ENCODE data around the gene MICAL1.
A peak's percentile ranks its signal among the peaks of the same experiment; 100 is the strongest.

MICAL1 gene

DNA sequence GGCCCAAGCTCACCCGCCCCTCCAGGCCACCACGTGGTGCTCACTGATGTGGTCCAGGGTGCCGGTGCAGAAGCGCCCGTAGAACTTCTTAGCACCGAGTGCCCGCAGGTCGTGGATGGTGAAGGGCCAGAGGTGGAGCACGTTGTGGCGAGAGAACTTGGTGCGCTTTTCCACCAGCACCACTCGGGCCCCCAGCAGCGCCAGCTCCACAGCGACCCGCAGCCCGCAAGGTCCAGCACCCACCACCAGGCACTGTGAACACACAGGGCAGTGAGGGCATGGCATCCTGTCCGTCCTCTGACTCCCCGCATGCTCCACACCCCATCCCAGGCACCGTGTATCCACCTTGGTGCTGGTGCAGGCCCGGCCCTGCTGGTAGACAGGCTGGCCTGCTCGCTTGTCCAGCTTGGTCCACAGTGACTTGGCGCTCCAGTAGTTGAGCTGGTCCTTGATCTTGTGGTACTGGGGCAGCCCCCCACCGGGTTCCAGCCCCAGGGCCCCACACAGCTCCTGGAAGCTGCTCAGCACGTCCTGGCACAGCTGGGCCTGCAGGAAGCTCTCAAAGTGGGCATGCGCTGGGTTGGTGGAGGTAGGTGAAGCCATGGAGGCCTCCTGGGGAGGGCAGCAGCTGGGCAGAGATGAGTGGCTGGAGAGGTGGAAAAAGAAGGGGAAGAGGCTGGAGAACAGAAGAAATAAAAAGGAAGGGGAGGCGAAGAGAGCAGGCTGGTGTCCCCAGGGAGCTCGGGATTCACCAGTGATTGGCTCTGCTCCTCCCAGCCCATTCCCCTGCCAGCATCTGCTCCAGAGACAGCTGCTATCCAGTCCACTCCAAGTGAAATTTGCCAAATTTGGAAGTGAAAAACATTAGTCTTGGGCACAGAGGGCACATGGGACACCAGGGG lies 1.7 kb downstream of the MICAL1 start:
- DNase-seq (ENCODE audit: low read depth) = no peak

DNA sequence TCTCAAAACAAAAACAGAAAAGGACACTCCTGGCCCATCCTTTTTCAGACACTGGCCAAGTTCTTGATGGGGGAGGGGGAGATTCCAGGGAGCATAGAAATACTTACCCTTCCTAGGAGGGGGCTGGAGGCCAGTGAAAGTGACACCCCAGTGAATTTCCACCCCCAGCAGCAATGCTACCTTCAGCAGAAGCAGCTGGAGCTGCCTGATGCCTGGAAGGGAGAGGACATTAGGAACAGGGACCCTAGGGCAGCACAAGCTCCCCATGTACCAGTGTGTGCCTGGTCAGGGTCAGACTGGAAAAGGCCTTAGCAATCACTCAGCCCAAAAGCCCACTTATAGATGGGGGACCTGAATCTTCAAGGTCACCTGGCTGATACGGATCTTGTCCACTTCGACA lies 2.4 kb downstream of the MICAL1 start:
- DNase-seq (ENCODE audit: low read depth) = no peak

DNA sequence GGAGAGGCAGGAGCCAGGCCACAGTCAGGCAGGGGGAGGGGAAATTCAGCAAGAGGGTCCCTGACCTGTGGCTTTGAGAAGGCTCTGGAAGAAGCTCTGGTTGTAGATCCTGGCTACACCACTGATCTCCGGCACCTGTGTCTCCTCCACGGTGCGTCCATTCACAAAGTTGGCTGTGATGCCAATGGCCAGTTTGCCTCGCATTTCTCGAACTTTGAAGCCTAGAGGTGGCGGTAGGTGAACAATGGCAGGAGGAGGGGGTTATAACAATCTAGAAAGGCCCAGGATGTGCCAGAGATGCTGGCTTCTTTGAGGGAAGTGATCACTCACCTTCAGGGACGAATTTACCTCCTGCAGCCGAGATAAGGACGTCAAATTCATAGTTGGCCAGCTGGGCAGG lies 3.4 kb downstream of the MICAL1 start:
- DNase-seq (ENCODE audit: low read depth) = no peak

DNA sequence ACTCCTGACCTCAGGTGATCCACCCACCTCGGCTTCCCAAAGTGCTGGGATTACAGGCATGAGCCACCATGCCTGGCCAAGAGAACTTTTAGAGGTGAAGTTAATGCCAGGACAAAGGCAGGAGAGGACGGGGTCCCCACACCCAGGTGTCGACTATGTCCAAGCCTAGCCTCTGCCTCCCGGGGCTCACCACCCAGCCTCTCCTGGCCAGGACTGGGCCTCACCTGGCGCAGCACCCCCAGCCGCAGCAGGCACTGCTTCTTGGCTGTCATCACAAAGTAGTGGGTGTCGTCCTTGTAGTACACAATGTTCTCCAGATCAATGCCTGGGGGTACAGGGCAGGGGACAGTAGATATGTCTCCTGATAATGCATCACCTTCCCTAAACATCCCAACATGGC lies 4.2 kb downstream of the MICAL1 start:
- no peak for DNase-seq (ENCODE audit: low read depth)

DNA sequence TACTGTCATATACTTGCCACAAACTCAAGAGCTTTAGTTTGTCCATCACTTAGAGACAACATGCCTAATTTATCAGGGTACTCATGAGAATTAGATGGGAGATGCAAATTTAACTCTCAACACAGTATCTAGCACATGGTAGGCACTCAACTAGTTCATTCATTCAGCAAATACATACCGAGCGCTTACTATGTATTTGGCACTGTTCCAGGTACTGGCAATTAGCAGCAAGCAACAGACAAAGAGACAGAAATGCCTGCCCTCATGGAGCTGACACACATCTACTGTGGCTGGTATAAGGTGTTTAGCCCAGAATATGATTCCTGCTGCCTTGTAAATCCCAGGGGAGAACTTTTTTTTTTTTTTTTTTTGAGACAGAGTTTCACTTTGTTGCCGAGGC lies 4.8 kb downstream of the MICAL1 start:
- DNase-seq (ENCODE audit: low read depth) = no peak

DNA sequence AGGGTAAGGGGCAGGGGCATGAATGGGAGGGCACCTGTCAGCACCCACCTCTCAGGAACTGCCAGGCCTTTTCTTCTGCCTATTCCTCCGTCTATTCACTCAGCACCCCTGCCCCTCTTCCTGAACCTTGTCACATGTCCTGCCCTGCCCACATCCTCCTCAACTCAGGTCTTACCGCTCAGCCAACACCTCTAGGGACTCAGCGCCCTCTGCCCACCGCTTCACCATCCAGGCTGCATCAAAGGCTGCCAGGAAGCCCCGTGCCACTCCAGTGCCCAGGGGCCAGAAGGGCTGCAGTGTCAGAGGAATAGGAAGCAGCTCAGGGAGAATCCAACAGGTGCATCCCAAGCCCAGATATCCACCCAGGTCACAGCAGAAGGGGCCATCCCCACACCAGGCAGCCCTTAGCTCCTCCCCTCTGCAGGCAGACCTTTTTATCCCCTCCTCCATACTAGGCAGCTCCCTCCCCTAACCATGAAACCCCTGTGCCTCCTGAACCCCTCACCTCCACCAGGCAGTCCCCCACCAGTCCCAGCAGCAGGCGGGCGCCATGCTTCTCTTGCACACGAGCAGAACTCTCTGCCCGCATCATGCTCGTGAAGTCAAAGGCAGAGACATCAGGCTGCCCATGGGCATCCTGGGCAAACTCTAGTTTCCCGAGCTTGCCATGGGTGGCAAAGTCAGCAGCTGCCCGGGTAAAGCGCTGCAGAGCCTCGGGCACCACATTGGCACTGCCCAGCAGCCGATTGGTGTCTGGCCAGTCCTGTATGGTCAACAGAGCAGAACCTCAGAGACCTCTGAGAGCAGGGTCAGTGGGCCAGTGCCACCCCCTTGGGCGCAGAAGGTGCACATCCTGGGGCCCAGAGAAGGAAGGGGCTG lies 5.5 kb downstream of the MICAL1 start:
- no peak for DNase-seq (ENCODE audit: low read depth)

DNA sequence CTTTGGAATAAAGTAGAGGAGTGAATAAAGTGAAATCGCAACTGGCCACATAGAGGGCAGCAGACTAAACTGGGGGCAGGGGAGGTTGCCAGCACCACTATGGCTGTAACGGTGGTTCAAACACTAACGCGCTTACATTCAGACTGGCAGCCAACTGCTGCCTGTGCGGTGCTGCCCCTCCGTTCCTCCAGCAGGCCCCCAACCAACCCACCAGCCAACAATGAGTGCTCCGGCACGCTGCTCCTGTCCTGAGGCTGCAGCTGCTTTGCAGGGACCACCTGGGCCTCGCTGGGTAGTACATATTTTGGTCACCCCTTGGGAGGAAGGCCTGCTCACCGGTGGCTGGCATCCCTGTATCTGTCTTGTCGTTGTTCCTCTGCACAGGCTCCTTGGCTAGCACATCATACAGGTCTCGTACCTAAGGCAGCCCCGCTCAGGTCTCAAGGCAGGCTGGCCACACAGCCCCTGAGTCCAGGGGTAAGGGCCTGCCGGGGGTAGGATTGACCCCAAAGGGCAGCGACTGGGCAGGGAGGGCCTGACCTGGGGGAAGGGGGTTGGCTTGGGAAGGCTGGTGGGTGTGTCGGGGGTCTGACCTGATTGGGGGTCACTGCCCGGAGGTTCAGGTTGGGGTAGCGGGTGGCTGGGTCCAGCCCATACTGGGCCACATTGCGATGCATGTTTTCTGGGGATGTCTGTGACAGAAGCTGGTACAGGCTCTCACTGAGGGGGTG lies 6.3 kb downstream of the MICAL1 start:
- no peak for DNase-seq (ENCODE audit: low read depth)

DNA sequence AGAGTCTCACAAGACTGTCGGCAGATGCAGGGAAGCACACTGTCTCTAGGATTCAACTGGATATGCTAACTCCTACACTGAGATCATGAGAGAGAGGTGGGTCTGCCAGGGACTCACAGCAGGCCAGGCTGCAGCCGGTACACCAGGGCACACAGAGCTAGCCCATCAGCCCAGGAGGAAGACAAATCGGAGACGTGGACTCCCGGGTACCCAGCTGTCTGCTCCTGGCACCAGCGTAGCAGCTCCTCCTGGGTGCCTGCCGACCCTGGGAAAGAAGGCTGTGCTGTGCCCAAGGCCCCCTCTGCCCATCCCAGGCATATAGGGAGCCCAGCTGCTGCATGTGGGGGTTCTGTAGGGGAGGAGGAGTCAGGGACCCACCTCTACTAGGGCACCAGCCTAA lies 7.0 kb downstream of the MICAL1 start:
- no peak for DNase-seq (ENCODE audit: low read depth)

DNA sequence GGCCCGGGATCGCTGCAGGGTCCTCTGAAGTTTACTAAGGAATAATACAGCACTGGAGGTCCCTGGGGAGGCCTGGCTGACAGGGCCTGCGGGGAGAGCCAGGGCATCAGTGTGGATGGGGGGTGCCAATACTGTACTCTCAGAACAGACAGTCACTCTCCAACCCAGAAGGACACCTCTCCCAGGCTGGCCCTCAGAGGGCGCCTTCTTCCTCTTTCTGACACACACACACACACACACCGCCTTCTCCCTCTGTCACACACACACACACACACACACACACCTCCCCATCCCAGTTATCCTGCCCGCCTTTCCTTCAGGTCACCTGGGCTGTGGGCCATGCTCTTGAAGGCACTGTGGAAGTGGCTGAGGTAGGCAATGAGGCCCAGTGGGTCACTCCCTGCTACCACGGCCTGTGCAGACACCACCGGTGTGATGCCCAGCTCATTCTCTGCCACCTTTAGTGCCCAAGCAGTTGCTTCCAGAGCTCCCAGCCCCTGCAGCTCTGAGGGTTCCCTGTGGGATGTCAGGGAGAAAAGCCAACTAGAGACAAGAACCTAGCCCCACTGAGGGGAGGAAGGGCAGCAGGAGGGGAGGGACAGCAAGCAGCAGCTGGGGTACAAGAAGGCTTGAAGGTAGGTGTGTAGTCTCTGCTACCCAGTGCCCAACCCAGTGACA lies 7.6 kb downstream of the MICAL1 start:
- peak; percentile 20 for DNase-seq (ENCODE audit: low read depth)

DNA sequence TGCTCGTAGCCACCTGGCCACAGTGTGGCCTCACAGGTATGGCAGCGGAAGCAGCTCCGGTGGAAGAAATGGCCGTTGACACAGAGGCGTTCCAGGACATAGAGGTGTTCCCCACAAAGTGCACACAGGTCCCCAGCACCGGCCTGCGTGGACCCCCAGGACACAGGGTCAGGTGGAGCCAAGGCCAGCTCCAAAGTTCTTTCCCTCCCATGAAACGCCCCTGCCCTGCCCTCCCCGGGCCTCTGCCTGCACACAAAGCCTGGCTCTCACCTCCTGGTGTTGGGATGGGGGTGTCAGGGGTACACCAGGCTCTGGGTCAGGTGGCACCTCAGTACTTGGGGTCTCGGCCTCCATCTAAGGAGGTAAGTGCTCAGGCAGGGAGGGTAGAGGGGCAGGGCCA lies 8.5 kb downstream of the MICAL1 start:
- no peak for DNase-seq (ENCODE audit: low read depth)

DNA sequence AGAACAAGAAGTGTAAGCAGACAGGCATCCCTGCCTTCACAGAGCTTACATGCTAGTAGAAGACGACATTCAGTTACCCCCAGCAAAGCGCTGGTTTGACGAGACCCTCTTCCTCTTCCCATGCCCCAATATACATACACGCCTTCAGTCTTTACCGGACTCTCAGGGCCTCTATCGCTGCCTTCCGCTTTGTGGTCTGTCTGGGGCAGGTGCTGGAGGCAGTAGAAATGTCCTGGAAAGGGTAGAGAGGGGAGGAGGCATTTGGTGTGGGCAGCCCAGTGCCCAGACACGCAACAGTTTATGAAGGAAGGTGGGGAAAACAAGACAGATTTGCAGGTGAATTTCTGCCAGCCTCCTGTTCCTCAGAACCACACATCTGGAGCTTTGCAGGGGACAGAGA lies 9.0 kb downstream of the MICAL1 start:
- no peak for DNase-seq (ENCODE audit: low read depth)

DNA sequence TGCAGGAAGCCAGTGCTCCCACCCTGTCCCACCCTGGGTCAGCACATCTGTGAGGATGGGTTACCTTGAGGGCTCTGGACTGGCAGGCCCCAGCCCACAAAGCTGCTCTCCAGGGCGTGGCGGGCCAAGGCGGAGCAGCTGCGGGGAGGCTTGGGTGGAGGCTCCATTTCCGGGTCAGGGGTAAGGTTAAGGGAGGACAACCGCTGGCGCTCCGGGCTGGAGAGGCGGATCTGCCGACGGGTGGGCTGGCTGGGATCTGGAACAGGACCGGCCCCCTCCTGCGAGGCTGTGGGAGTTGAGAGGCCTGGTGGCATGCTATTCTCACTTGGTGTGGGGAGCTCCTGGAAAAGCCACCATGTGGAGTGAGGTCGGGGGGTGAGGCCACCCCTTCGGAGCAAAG lies 9.5 kb downstream of the MICAL1 start:
- no peak for DNase-seq (ENCODE audit: low read depth)

DNA sequence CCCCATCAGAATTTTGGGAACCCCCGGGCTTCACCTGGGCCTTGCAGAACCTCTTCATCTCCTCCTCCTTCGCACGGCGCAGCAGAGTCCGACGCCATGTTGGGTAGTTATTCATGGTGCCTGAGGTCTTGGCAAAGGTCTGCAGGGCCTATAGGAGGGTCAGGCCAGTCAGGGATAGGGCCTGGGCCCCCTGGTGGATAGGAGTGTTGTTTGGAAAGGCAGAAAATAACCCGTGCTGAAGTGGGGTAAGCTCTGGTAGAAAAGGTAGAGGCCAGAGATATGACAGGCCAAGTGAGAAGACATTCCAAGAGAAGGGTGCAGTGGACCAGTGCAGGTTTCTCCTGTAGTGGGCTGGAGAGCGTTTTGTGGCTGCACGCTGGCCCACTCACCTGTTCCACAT lies 10.2 kb downstream of the MICAL1 start:
- DNase-seq (ENCODE audit: low read depth) = no peak

DNA sequence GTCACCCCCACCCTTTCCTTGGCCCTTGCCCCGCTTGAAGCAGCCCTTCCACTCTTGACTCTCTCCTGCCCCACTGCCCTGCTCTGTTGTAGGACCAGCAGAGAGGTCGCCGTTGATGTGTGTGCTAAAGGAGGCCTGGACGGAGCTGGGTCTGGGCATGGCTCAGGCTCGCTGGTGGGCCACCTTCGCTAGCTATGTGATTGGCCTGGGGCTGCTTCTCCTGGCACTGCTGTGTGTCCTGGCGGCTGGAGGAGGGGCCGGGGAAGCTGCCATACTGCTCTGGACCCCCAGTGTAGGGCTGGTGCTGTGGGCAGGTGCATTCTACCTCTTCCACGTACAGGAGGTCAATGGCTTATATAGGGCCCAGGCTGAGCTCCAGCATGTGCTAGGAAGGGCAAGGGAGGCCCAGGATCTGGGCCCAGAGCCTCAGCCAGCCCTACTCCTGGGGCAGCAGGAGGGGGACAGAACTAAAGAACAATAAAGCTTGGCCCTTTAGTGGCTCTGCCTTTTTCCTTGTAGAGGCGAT lies 12.1 kb downstream of the MICAL1 start:
- DNase-seq (ENCODE audit: low read depth) = no peak

DNA sequence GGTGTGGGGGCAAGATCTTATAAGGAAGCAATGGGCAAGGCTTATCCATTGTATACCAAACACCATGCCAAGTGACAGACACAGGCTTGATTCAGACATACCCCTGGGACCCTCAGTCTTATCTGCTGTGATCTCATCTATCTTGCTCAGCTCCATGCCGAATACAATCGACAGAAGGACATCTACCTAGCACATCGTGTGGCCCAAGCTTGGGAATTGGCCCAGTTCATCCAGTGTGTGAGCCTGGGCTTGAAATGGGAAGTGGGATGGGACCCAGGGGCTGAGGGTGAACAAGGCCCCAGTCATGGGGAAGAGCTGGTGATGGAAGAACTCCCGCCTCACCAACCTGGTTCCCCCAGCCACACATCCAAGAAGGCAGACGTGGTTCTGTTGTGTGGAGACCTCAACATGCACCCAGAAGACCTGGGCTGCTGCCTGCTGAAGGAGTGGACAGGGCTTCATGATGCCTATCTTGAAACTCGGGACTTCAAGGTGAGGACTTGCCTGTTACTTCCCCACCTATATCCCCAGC lies 13.1 kb downstream of the MICAL1 start:
- DNase-seq (ENCODE audit: low read depth) = no peak

DNA sequence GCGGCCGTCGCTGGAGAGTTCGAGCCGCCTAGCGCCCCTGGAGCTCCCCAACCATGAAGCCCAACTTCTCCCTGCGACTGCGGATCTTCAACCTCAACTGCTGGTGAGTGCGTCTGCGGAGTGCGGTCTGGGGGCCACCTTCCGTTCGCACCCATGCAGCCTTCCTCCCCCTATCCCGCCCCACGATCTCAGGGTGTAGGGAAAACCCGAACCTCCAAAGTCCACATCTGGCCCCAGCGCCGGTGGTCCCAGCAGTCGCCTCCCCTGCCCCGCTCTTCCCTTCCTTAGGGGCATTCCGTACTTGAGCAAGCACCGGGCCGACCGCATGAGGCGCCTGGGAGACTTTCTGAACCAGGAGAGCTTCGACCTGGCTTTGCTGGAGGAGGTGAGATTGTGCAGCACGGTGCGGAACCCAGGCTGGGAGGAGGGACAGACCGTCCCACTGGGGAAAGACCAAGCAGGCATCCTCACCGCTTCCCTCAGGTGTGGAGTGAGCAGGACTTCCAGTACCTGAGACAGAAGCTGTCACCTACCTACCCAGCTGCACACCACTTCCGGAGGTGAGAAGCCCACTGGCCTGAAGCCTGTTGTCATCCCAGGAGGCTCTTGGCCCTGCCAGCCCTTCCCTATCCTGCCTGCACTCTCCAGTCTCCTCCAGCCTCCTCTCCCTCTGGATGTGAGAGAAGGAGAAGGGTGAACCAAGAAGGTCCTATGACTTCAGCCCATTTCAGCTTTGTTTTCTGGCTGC lies 14.3 kb downstream of the MICAL1 start:
- peak; percentile 53 for DNase-seq (ENCODE audit: low read depth)

DNA sequence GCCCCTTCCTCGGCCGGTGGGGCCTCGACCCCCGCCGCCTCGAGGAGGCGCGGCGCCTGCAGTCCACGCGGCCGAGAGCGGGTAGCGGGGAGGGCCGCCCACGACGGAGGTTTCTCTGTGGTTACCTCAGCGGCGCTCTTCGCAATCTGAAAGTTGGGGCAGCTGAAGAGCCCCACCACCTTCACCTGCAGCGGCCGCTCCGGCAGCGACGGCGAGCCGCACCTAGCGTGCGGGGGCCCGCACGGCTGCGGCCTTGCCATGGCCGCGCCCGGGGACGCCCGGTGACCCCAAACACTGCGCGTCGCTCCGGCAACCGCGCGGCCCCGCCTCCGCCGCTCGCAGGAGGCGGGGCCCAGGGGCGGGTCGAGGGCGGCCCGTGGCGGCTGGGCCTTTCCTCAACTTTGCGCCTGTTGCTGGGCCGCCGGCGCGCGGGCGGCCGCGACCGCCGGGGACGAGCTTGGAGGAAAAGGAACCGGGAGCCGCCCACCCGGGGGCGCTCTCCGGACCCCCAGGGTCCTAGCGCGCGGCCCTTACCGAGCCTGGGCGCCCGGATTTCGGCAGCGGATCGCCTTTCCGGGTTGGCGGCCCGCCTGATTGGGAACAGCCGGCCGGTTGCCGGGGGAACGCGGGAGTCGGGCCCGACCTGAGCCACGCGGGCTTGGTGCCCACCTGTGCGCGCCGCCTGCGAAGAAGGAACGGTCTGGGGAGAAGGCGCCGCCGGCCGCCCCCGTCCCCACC lies 15.1 kb downstream of the MICAL1 start, which contains the start of the genes PPIL6 and SMPD2:
TSS of gene PPIL6 (minus strand) at position 298 of the 738 bp plus-strand sequence. CDS start at position 260, 38 bp downstream.
TSS of gene SMPD2 (plus strand) at position 394 of the 738 bp plus-strand sequence. CDS start 398 bp downstream, outside the sequence.
- peak; percentile 81 for DNase-seq (ENCODE audit: low read depth)

DNA sequence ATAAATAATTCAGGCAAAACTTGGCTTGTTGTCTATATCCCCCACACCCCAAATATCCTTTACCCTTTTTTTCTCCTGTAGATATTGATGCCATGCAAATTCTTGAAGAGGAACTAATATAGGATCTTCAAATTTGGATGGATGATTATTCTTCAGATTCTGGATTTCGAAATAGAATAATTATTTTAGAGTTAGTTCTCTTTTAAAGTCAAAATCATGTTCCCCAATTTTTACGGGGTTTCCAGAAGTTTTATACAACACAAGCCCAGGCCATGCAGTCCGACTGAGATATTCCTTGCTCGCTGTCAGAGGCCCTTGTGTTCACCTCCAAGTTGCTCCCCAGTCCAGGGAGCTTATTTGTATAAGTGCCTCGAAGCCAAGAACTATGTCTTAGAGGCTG lies 19.5 kb downstream of the MICAL1 start:
- no peak for DNase-seq (ENCODE audit: low read depth)

DNA sequence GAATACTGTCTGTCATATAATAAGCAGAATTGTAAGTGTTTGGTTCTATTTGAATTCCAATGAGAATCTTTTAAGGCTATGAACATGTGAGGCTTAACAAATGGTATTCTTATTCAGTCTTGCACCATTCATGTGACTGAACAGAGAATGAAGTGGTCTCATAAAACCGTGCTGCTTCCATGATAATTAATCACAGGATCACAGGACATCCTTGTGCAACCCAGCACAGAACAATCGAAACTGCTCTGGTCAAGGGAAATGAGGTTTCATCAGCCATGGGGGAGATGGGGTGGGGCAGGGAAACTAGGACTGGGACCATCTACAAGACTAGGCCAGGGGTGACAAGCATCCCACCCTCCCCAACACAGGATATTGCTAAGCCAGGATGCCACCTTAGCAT lies 21.1 kb downstream of the MICAL1 start:
- DNase-seq (ENCODE audit: low read depth) = peak; percentile 60

DNA sequence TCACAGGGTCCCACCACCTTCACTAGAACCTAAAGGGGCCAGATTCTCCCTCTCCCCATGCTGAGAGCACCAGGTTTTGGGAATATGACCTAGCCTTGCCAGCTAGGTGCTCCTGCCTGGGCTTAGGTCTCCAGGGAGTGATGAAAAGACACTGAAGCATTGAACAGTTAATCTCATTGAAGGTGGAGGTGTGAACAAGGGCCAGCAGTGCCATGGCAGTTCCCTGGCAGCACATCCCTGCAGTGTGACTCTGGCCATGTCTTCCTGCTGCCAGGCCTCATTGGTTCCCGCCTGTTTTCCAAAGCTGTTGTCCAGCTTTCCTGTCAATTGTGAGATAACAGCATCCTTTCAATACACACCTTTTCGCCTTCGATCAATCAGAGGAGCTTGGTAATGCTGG lies 26.1 kb downstream of the MICAL1 start:
- DNase-seq (ENCODE audit: low read depth) = no peak

Data from amniotic epithelial cell (primary cell).